ENCODE measurements around the gene IFT74. TPM values are rescaled to one million over a fixed set of nuclear protein-coding genes. Genes with fewer than 3 reads are reported as not detected.

IFT74 gene
- total RNA-seq, 1 experiment from 2014 or later = 15.2 TPM

GRCh38 chr9:27037499-27037898, 81.3 kb downstream of the IFT74 start:
- Mint-ChIP-seq H3K9me3 (0 out of 2 replicates have a peak, but pooled peaks cover 3% of the 10 kb centered on the region), H3K4me3 (no peak overlapping the region), H3K4me1 (no peaks in the 10 kb centered on the region), H3K27ac (no peak overlapping the region), H3K27me3 (ENCODE audit: low read depth) (no peaks in the 10 kb centered on the region), H3K36me3 (0 out of 2 replicates have a peak, but pooled peaks cover 2% of the 10 kb centered on the region)
- CTCF ChIA-PET = no interaction called here
- TF ChIP-seq MLX (CRISPR knock-in tag; IDR thresholded peaks at IDR 0.05) = no peak
- POLR2A ChIA-PET = no interaction called here
- no peak for DNase-seq (ENCODE audit: low spot score)
- ATAC-seq = no peak

GRCh38 chr9:27041746-27042145, 85.5 kb downstream of the IFT74 start:
- H3K4me1 Mint-ChIP-seq = no peaks in the 10 kb centered on the region
- no peak overlapping the region for H3K27ac Mint-ChIP-seq
- POLR2A ChIA-PET = no interaction called here
- 0 out of 2 replicates have a peak, but pooled peaks cover 2% of the 10 kb centered on the region for H3K36me3 Mint-ChIP-seq
- CTCF ChIA-PET = no interaction called here
- ATAC-seq (no peak), DNase-seq (ENCODE audit: low spot score) (no peak)
- H3K9me3 Mint-ChIP-seq = 0 out of 2 replicates have a peak, but pooled peaks cover 3% of the 10 kb centered on the region
- H3K27me3 Mint-ChIP-seq (ENCODE audit: low read depth) = no peaks in the 10 kb centered on the region
- TF ChIP-seq TEAD1 (CRISPR knock-in tag; IDR thresholded peaks at IDR 0.05) = no peak
- TF ChIP-seq MYBL2 (CRISPR knock-in tag; IDR thresholded peaks at IDR 0.05) = no peak
- TF ChIP-seq E2F5 (CRISPR knock-in tag; IDR thresholded peaks at IDR 0.05) = no peak
- TF ChIP-seq ZNF512 (CRISPR knock-in tag; IDR thresholded peaks at IDR 0.05; ENCODE audit: borderline replicate concordance) = no peak
- TF ChIP-seq GTF2I (CRISPR knock-in tag; conservative IDR thresholded peaks at IDR 0.05) = no peak
- TF ChIP-seq E2F4 (CRISPR knock-in tag; IDR thresholded peaks at IDR 0.05; ENCODE audit: borderline replicate concordance, low read depth) = no peak
- no peak for TF ChIP-seq TCF7 (CRISPR knock-in tag; IDR thresholded peaks at IDR 0.05; ENCODE audit: low read depth)
- no peak for TF ChIP-seq EMX1 (CRISPR knock-in tag; IDR thresholded peaks at IDR 0.05)
- no peak for TF ChIP-seq ZSCAN18 (CRISPR knock-in tag; IDR thresholded peaks at IDR 0.05)
- TF ChIP-seq AFF4 (CRISPR knock-in tag; IDR thresholded peaks at IDR 0.05; ENCODE audit: borderline replicate concordance) = no peak
- H3K4me3 Mint-ChIP-seq = no peak overlapping the region

GRCh38 chr9:27042476-27042875, 86.3 kb downstream of the IFT74 start:
- ATAC-seq (no peak), DNase-seq (ENCODE audit: low spot score) (no peak)
- ChIA-PET POLR2A (no interaction called here), CTCF (no interaction called here)
- no peak overlapping the region for H3K4me3 Mint-ChIP-seq
- no peaks in the 10 kb centered on the region for H3K4me1 Mint-ChIP-seq
- H3K9me3 Mint-ChIP-seq = 0 out of 2 replicates have a peak, but pooled peaks cover 3% of the 10 kb centered on the region
- no peaks in the 10 kb centered on the region for H3K27me3 Mint-ChIP-seq (ENCODE audit: low read depth)
- H3K27ac Mint-ChIP-seq = no peak overlapping the region
- H3K36me3 Mint-ChIP-seq = 0 out of 2 replicates have a peak, but pooled peaks cover 2% of the 10 kb centered on the region
- TF ChIP-seq TEAD4 (CRISPR knock-in tag; IDR thresholded peaks at IDR 0.05) (no peak), FOXP1 (CRISPR knock-in tag; IDR thresholded peaks at IDR 0.05; ENCODE audit: borderline replicate concordance) (no peak), TP53 (CRISPR knock-in tag; IDR thresholded peaks at IDR 0.05) (no peak), CTCF (IDR thresholded peaks at IDR 0.05) (no peak), GABPB1 (CRISPR knock-in tag; IDR thresholded peaks at IDR 0.05) (no peak), SOX15 (CRISPR knock-in tag; IDR thresholded peaks at IDR 0.05) (no peak), ZNF671 (CRISPR knock-in tag; IDR thresholded peaks at IDR 0.05) (no peak), ATF6 (CRISPR knock-in tag; IDR thresholded peaks at IDR 0.05) (no peak), NFE2L1 (CRISPR knock-in tag; IDR thresholded peaks at IDR 0.05) (no peak)

Measured in WTC11 (cell line).